ENCODE measurements around the gene PRKN. TPM values are rescaled to one million over a fixed set of nuclear protein-coding genes. Genes with fewer than 3 reads are reported as not detected.

The PRKN gene
- total RNA-seq, 2 donors from 2014 or later = 15.7 to 19.3 TPM

GRCh38 chr6:161549977-161550655 is 1177.5 kb downstream of the PRKN start:
- Histone ChIP-seq H3K9me3 (peaks cover 0 to 17% of the 10 kb centered on the region in 2 donors), H3K27ac (no peak overlapping the region), H3K4me3 (no peak overlapping the region), H3K36me3 (no peaks in the 10 kb centered on the region), H3K27me3 (no peaks in the 10 kb centered on the region), H3K4me1 (peaks cover 0 to 15% of the 10 kb centered on the region in 2 donors)
- no peak for DNase-seq (ENCODE audit: low spot score)
- TF ChIP-seq CTCF (IDR thresholded peaks at IDR 0.05) = no peak

- no peaks in the 10 kb centered on the region for H3K27me3 ChIP-seq
- peaks cover 0 to 15% of the 10 kb centered on the region in 2 donors for H3K4me1 ChIP-seq
- peaks cover 0 to 3% of the 10 kb centered on the region in 2 donors for H3K9me3 ChIP-seq
- TF ChIP-seq CTCF (IDR thresholded peaks at IDR 0.05) = no peak
- no peaks in the 10 kb centered on the region for H3K36me3 ChIP-seq
- DNase-seq (ENCODE audit: low spot score) = no peak
- no peak overlapping the region for H3K27ac ChIP-seq
- no peak overlapping the region for H3K4me3 ChIP-seq
Observed at GRCh38 chr6:161548713-161549296, 1178.8 kb downstream of the PRKN start.

GRCh38 chr6:161547617-161548016 is 1179.9 kb downstream of the PRKN start:
- Histone ChIP-seq H3K27me3 (no peaks in the 10 kb centered on the region), H3K4me1 (peaks cover 0 to 15% of the 10 kb centered on the region in 2 donors), H3K36me3 (no peaks in the 10 kb centered on the region), H3K4me3 (no peak overlapping the region), H3K9me3 (no peaks in the 10 kb centered on the region), H3K27ac (no peak overlapping the region)
- no peak for DNase-seq (ENCODE audit: low spot score)
- no peak for TF ChIP-seq CTCF (IDR thresholded peaks at IDR 0.05)

- Histone ChIP-seq H3K9me3 (no peaks in the 10 kb centered on the region), H3K4me1 (peaks cover 0 to 15% of the 10 kb centered on the region in 2 donors), H3K4me3 (no peak overlapping the region), H3K36me3 (no peaks in the 10 kb centered on the region), H3K27ac (no peak overlapping the region), H3K27me3 (no peaks in the 10 kb centered on the region)
- no peak for TF ChIP-seq CTCF (IDR thresholded peaks at IDR 0.05)
- no peak for DNase-seq (ENCODE audit: low spot score)
Observed at GRCh38 chr6:161546632-161547031, 1180.9 kb downstream of the PRKN start.

GRCh38 chr6:161545741-161546140 is 1181.8 kb downstream of the PRKN start:
- no peaks in the 10 kb centered on the region for H3K9me3 ChIP-seq
- H3K4me1 ChIP-seq = peaks cover 0 to 15% of the 10 kb centered on the region in 2 donors
- no peak for TF ChIP-seq CTCF (IDR thresholded peaks at IDR 0.05)
- no peak overlapping the region for H3K27ac ChIP-seq
- H3K4me3 ChIP-seq = no peak overlapping the region
- no peaks in the 10 kb centered on the region for H3K36me3 ChIP-seq
- no peak for DNase-seq (ENCODE audit: low spot score)
- no peaks in the 10 kb centered on the region for H3K27me3 ChIP-seq
